OCI-LY1 (cell line): Measurements from ENCODE around the gene ADD1.

Source experiments
- EZH2 ChIP-seq: fragments of 200-600 bp; sonication (generic), shearing (Covaris generic); IDR thresholded peaks from 2 replicates; pipeline ENCODE4 v1.8.0; 2017; ENCODE audit warnings: borderline replicate concordance, mixed run types, mild to moderate bottlenecking, antibody characterized with exemption, low read length, moderate library complexity, mixed read lengths
- TF ChIP-seq, protein P1 (sequence below): fragments of 200-600 bp; sonication (generic), shearing (Covaris generic); IDR thresholded peaks from 2 replicates; pipeline ENCODE4 v1.5.1; 2017; ENCODE audit warnings: mild to moderate bottlenecking, antibody characterized with exemption, low read length, moderate library complexity, mixed read lengths

DNA sequence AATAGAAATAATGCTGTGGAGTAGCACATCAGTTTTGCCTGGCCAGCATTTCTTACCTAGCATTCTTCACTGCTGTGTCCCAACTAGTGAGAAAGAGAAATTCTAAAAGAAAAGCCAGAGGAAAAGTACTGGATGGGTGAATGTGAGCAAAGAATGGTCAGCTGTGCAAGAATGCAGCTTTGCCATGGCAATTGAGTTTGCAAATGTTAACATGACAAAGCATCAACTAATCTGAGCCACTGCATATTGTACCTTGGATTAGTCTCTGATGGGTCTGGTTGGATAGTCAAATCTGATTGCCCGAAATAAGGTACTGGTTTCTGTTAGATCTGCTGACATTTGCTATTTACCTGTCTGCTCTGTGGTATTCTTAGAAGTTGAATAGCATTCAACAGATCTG lies 38.7 kb downstream of the ADD1 start:
- TF ChIP-seq, protein P1, sequence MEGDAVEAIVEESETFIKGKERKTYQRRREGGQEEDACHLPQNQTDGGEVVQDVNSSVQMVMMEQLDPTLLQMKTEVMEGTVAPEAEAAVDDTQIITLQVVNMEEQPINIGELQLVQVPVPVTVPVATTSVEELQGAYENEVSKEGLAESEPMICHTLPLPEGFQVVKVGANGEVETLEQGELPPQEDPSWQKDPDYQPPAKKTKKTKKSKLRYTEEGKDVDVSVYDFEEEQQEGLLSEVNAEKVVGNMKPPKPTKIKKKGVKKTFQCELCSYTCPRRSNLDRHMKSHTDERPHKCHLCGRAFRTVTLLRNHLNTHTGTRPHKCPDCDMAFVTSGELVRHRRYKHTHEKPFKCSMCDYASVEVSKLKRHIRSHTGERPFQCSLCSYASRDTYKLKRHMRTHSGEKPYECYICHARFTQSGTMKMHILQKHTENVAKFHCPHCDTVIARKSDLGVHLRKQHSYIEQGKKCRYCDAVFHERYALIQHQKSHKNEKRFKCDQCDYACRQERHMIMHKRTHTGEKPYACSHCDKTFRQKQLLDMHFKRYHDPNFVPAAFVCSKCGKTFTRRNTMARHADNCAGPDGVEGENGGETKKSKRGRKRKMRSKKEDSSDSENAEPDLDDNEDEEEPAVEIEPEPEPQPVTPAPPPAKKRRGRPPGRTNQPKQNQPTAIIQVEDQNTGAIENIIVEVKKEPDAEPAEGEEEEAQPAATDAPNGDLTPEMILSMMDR = no peak
- TF ChIP-seq EZH2 = no peak
